Measurements from ENCODE around the gene EIF3I.

The EIF3I gene

GRCh38 chr1:32221980-32222755 is at the start of gene EIF3I, which contains the start of gene TMEM234:
TSS of gene EIF3I (plus strand) at chr1:32222407. CDS start at chr1:32222442, 35 bp downstream.
TSS of gene TMEM234 (minus strand) at chr1:32222353. CDS start at chr1:32222322, 31 bp downstream.
- peak; percentile 96 for DNase-seq (ENCODE audit: low read depth, low spot score)

DNA sequence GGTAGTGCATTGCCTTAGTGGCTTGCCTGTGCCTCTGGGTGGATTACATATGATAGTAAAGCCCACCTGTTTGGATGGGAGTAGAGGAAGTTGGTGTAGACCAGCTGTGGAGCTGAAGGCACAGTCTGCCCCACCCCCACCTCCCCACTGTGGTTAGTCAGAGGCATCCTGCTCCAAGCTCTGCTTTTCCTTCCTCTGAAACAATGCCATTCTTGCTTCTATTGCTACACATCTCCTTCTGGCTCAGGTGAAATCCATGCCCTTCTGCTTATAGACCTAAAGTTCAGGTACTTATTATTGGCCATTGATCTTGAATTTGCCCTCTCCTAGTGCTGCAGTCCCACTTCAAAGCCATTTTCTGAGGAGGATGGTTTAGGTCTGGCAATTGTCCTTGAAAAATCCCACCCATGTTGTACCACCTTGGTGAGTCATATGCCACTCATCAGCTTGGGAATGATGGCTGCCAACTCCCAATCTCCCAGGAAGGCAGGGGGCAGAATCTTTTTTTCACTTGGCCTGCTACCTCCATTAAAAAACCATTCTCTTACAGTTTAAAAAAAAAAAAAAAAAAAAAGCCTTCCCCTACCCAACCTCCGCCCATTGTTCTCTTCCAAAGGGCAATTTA is 49.5 kb upstream of the EIF3I start:
- DNase-seq (ENCODE audit: low read depth, low spot score) = peak; percentile 36

GRCh38 chr1:32178380-32179192 is 43.6 kb upstream of the EIF3I start:
- DNase-seq (ENCODE audit: low read depth, low spot score) = no peak

DNA sequence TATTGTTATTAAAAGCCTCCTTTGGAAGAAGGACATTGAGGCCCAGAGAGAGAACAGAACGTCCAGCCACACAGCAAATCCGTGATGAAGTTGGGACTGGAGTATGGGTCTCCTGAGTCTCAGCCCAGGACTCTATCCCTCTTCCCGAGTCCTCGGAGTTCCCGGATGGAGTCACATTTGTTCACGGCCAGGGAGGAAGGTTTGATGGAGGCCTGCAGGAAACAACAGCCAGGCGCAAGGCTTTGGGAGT is 43.1 kb upstream of the EIF3I start:
- DNase-seq (ENCODE audit: low read depth, low spot score) = no peak

- DNase-seq (ENCODE audit: low read depth, low spot score) = peak; percentile 96
These were observed 42.6 kb upstream of the EIF3I start, which contains the start of gene TXLNA for GRCh38 chr1:32179443-32180185. TSS of gene TXLNA (plus strand) at chr1:32179675. CDS start at chr1:32180346, 671 bp downstream.

DNA sequence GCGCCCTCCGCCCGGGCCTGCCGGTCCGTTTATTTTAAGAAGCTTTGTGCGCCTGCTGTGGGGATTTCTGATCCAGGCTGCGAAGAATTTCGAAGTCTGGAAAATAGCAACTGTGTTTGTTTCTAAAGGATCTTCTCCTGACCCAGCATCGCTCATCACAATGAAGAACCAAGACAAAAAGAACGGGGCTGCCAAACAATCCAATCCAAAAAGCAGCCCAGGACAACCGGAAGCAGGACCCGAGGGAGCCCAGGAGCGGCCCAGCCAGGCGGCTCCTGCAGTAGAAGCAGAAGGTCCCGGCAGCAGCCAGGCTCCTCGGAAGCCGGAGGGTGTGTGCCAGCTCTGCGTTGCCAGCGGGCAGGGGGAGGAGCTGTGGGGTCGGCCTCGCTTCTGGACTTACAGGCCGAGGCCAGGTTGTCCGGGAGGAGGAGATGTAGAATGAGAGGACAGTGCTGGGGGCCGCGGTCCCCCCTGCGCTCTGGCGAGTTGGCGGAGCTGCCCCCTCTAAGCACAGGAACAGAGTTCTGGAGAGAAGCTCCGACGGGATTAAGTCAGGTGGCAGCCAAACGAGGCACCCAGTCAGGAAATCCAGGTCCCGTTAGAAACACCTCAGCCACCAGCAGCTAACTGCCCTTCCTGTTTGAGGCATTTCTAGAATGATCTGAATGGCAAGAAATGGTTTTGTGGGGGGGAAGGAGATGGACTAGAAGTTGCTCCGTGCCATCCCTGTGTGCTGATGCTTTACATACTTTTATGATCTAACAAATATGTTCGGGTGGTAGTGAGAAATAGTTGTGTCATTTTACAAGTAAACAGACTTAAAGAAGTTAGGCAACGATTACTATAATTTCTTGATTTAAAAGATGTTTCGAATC is 41.8 kb upstream of the EIF3I start:
- peak; percentile 79 for DNase-seq (ENCODE audit: low read depth, low spot score)

- DNase-seq (ENCODE audit: low read depth, low spot score) = no peak
These were observed 41.1 kb upstream of the EIF3I start for GRCh38 chr1:32181065-32181464.

DNA sequence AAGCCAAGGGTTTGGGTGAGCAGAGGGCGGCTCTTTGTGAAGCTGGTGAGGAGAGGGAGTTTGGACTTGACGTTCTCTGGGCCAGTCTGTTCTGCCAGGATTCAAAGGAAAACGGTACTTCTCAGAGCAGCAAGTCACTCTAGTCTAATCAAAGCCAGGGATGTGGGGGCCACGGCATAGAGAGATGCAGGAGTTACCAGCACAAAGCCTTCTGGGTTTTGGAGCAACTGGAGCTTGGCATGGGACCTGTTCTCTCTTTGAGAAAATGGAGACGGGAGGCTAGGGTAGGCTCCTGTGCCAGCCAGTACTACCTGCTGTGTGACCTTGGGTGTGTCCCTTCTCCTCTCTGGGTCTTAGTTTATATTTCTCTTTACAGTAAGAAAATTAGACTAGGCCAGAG is 40.6 kb upstream of the EIF3I start:
- DNase-seq (ENCODE audit: low read depth, low spot score) = no peak

- DNase-seq (ENCODE audit: low read depth, low spot score) = no peak
These were observed 40.1 kb upstream of the EIF3I start for GRCh38 chr1:32182060-32182459.

GRCh38 chr1:32184650-32185049 is 37.6 kb upstream of the EIF3I start:
- DNase-seq (ENCODE audit: low read depth, low spot score) = no peak

DNA sequence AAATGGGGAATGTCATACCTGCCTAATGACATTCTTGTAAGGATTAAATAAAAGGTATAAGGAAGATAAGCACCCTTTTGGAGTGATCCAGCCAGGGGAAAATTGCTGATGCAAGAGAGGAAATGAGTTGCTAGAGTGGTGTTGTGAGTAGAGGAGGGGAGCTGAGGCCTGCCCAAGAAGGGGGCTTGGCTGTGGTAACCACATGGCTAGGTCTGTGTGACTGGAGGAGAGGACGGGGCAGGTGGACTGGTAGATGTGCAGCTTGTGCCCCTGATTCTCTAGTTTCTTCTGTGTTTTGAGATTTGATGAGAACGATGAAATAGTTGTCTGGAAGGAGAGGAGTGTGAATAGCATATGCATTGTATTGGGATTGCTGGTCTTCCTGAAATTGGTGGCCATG is 36.1 kb upstream of the EIF3I start:
- no peak for DNase-seq (ENCODE audit: low read depth, low spot score)

DNA sequence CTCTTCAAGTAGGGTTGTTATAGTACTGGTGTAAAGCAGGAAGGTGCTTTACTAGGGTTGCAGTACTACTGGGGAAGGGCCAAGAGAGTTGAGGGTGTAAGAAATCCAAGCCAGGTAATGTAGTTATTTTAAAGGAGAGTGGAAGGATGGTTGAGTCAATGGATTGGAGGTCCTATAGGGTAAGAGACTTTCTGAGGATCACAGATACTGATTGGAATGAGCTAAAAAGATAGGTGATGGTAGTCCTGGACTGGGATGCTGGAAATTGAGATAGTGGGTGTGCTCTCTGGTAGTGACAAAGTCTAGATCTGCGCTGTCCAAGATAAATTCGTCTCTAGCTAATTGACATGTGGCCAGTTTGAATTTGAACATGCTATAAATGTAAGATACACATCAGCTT is 35.7 kb upstream of the EIF3I start:
- no peak for DNase-seq (ENCODE audit: low read depth, low spot score)

- DNase-seq (ENCODE audit: low read depth, low spot score) = no peak
These were observed 34.4 kb upstream of the EIF3I start for GRCh38 chr1:32187850-32188249.

GRCh38 chr1:32192220-32192948 is 29.8 kb upstream of the EIF3I start:
- DNase-seq (ENCODE audit: low read depth, low spot score) = no peak

DNA sequence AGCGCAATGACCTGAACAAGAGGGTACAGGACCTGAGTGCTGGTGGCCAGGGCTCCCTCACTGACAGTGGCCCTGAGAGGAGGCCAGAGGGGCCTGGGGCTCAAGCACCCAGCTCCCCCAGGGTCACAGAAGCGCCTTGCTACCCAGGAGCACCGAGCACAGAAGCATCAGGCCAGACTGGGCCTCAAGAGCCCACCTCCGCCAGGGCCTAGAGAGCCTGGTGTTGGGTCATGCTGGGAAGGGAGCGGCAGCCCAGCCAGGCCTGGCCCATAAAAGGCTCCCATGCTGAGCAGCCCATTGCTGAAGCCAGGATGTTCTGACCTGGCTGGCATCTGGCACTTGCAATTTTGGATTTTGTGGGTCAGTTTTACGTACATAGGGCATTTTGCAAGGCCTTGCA is 27.2 kb upstream of the EIF3I start:
- DNase-seq (ENCODE audit: low read depth, low spot score) = no peak

- DNase-seq (ENCODE audit: low read depth, low spot score) = no peak
These were observed 26.7 kb upstream of the EIF3I start for GRCh38 chr1:32195531-32195930.

DNA sequence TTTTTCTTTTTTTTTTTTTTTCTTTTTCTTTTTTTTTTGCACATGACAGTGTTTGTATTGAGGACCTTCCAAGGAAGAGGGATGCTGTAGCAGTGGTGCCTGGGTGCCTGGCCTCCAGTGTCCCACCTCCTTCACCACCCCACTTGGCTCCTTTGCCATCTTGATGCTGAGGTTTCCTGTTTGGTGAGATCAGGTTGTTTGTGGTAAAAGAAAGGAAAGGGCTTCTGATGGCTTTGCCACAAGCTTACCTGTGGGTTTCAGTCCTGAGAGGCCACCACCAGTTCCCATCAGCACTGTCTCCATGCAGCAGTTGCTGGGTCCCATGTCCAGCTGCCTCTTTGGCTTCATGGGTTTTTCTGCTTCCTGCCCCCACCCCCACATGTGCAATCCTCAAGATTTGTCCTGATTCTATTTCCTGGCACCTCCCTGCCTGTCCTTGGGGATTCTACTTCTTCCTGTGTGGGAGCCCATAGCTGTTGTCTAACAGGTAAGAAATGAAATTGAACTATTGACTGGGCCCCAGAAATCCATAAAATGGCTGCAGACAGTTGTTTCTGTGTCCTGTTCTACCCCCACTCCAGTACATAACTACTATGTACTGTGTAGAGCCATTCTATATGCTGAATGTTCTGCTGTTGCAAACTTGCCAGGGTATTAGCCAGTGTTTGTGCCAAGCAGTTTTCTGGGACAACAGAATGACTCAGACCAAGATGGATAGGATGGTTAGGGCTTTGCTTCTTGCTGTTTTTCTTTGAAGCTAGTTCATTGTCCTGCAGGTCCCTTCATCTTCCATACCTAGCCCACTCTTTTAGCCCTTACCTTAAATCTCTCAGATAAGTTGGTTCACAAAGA is 26.0 kb upstream of the EIF3I start:
- DNase-seq (ENCODE audit: low read depth, low spot score) = peak; percentile 46

DNA sequence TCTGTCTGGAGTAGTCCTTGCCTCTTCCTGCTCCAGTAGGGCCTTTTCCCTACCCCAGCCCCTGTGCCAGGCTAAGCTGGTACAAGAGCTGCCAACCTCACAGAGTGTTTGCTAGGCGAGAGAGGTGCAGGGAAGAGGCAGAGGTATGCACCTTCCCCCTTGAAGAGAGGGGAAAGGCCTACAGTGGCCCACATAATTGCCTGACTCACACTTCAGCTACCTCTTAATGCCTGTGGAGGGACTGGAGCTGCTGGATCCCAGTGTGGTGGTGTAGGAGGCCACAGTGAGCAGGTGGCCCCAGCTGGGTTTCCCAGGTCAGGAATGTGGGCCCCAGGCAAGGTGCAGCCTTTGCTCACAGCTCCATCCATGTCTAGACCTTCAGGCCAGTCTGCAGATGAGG is 25.1 kb upstream of the EIF3I start:
- no peak for DNase-seq (ENCODE audit: low read depth, low spot score)

DNA sequence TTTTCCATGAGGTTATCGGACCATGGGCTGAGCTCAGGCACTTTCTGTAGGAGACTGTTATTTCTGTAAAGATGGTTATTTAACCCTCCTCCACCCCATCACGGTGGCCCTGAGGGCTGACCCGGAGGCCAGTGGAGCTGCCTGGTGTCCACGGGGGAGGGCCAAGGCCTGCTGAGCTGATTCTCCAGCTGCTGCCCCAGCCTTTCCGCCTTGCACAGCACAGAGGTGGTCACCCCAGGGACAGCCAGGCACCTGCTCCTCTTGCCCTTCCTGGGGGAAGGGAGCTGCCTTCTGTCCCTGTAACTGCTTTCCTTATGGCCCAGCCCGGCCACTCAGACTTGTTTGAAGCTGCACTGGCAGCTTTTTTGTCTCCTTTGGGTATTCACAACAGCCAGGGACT is 24.4 kb upstream of the EIF3I start:
- no peak for DNase-seq (ENCODE audit: low read depth, low spot score)

Measured in astrocyte of the hippocampus (primary cell).